Breast epithelium (tissue), 3 donors: ENCODE results near the gene PLXNA2.

Experiments used
- CTCF ChIP-seq, 3 donors: fragments of 450-650 bp; IDR thresholded peaks; one replicate each; pipeline ENCODE4 v1.5.1; 2016 to 2017; ENCODE audit warnings: antibody characterized with exemption in 3 of 3, mild to moderate bottlenecking in 3 of 3, moderate library complexity in 3 of 3
- POLR2A ChIP-seq: fragments of 450-650 bp; IDR thresholded peaks from one replicate; pipeline ENCODE4 v1.6.1; 2016; ENCODE audit warnings: antibody characterized with exemption, mild to moderate bottlenecking, moderate library complexity
- POLR2AphosphoS5 ChIP-seq, 3 donors: sonication (generic); formaldehyde crosslinking; IDR thresholded peaks; one replicate each; pipeline ENCODE4 v1.6.1; 2017; ENCODE audit warnings: antibody characterized with exemption in 3 of 3

- TF ChIP-seq CTCF (IDR thresholded peaks at IDR 0.05) (no peak), POLR2AphosphoS5 (IDR thresholded peaks at IDR 0.05) (no peak), POLR2A (no peak)
These were observed 261.0 kb downstream of the PLXNA2 start for GRCh38 chr1:207983044-207983635.
